DOHH2 (cell line): ENCODE measurements around the gene ALKBH7.

ENCODE experiments used
- H3F3A ChIP-seq: fragments of 200-600 bp; sonication (generic), shearing (Covaris generic); 2 replicates; pipeline ENCODE4 v1.6.0; 2016; ENCODE audit warnings: antibody characterized with exemption, mild to moderate bottlenecking; ENCODE audit not compliant: control insufficient read depth, insufficient read depth
- H3K27ac ChIP-seq: fragments of 200-600 bp; sonication (generic); 2 replicates; pipeline ENCODE4 v1.5.1; 2014; ENCODE audit warnings: low read depth, mild to moderate bottlenecking, low read length, moderate library complexity
- H3K27me3 ChIP-seq: fragments of 200-600 bp; sonication (generic); 2 replicates; pipeline ENCODE4 v1.6.1; 2014; ENCODE audit warnings: mild to moderate bottlenecking, low read length, mixed read lengths; ENCODE audit not compliant: control insufficient read depth
- H3K36me3 ChIP-seq: fragments of 200-600 bp; sonication (generic); 2 replicates; pipeline ENCODE4 v1.6.1; 2014; ENCODE audit warnings: mild to moderate bottlenecking, low read length, moderate library complexity, mixed read lengths; ENCODE audit not compliant: control insufficient read depth
- H3K4me1 ChIP-seq: fragments of 200-600 bp; sonication (generic); 2 replicates; pipeline ENCODE4 v1.6.1; 2014; ENCODE audit warnings: mild to moderate bottlenecking, low read length, mixed read lengths; ENCODE audit not compliant: control insufficient read depth
- H3K4me2 ChIP-seq: fragments of 200-600 bp; sonication (generic); 2 replicates; pipeline ENCODE4 v1.6.0; 2014; ENCODE audit warnings: mild to moderate bottlenecking, low read length, moderate library complexity
- H3K4me3 ChIP-seq: fragments of 200-600 bp; sonication (generic); 2 replicates; pipeline ENCODE4 v1.5.1; 2014; ENCODE audit warnings: mild to moderate bottlenecking, low read length, mixed read lengths
- H3K79me2 ChIP-seq: fragments of 200-600 bp; sonication (generic); 2 replicates; pipeline ENCODE4 v1.6.1; 2014; ENCODE audit warnings: mild to moderate bottlenecking, low read length, mixed read lengths; ENCODE audit not compliant: control insufficient read depth
- H3K9me2 ChIP-seq: fragments of 200-600 bp; sonication (generic); replicated peaks from 2 replicates; pipeline ENCODE4 v1.6.1; 2014; ENCODE audit warnings: mild to moderate bottlenecking, low read length, mixed read lengths; ENCODE audit not compliant: control insufficient read depth
- H3K9me3 ChIP-seq: fragments of 200-600 bp; sonication (generic); 2 replicates; pipeline ENCODE4 v1.6.1; 2014; ENCODE audit warnings: antibody characterized with exemption, low read length, mixed read lengths; ENCODE audit not compliant: control insufficient read depth, insufficient read depth
- H4K20me1 ChIP-seq: fragments of 200-600 bp; sonication (generic); 2 replicates; pipeline ENCODE4 v1.6.0; 2014; ENCODE audit warnings: low read depth, mild to moderate bottlenecking, antibody characterized with exemption, low read length, moderate library complexity; ENCODE audit not compliant: control insufficient read depth, insufficient read depth
- EZH2phosphoT487 ChIP-seq: fragments of 200-600 bp; sonication (generic); IDR thresholded peaks from 2 replicates; pipeline ENCODE4 v1.6.1; 2017; ENCODE audit warnings: borderline replicate concordance, mild to moderate bottlenecking, antibody characterized with exemption, low read length, moderate library complexity, mixed read lengths
- TF ChIP-seq, protein P1 (sequence below): fragments of 200-600 bp; sonication (generic); IDR thresholded peaks from one replicate; pipeline ENCODE4 v1.5.1; 2014; ENCODE audit warnings: antibody characterized with exemption, mild to moderate bottlenecking, low read depth, low read length; ENCODE audit not compliant: poor library complexity, severe bottlenecking

The ALKBH7 gene

DNA sequence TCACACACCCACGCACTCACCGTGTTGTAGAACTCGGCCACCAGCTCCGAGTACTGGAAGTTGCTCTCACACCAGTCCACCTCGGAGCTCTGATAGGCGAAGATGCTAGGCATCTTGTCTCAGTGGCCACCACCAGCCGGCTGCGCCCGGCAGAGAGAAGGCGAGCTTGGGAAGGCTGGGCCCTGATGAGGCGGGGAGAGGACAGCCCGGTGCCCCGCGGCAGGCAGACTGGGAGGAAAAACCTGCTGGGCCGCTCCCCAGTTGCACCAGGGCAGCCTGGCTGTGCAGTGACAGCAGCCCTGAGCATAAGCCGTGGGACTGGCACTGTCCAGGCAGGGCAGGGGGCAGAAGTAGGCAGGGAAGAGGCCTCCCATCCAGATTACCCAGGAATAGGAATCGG is 39.2 kb upstream of the ALKBH7 start, which contains the start of gene ACER1:
Gene ACER1 (minus strand): TSS at position 174 of the 400 bp plus-strand sequence. CDS start 61 bp downstream, at position 113.
- H3K79me2 ChIP-seq = no peaks in the 10 kb centered on the region
- H3K27me3 ChIP-seq = no peaks in the 10 kb centered on the region
- TF ChIP-seq EZH2phosphoT487 = no peak
- TF ChIP-seq, protein P1, sequence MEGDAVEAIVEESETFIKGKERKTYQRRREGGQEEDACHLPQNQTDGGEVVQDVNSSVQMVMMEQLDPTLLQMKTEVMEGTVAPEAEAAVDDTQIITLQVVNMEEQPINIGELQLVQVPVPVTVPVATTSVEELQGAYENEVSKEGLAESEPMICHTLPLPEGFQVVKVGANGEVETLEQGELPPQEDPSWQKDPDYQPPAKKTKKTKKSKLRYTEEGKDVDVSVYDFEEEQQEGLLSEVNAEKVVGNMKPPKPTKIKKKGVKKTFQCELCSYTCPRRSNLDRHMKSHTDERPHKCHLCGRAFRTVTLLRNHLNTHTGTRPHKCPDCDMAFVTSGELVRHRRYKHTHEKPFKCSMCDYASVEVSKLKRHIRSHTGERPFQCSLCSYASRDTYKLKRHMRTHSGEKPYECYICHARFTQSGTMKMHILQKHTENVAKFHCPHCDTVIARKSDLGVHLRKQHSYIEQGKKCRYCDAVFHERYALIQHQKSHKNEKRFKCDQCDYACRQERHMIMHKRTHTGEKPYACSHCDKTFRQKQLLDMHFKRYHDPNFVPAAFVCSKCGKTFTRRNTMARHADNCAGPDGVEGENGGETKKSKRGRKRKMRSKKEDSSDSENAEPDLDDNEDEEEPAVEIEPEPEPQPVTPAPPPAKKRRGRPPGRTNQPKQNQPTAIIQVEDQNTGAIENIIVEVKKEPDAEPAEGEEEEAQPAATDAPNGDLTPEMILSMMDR = no peak
- no peaks in the 10 kb centered on the region for H3K9me3 ChIP-seq
- H4K20me1 ChIP-seq = no peaks in the 10 kb centered on the region
- H3K27ac ChIP-seq = no peak within 1 kb of the TSS
- H3K9me2 ChIP-seq = no peaks in the 10 kb centered on the region
- H3F3A ChIP-seq = no peaks in the 10 kb centered on the region
- no peak within 1 kb of the TSS for H3K4me2 ChIP-seq
- no peaks in the 10 kb centered on the region for H3K36me3 ChIP-seq
- H3K4me3 ChIP-seq = no peak within 1 kb of the TSS
- H3K4me1 ChIP-seq = no peaks in the 10 kb centered on the region

DNA sequence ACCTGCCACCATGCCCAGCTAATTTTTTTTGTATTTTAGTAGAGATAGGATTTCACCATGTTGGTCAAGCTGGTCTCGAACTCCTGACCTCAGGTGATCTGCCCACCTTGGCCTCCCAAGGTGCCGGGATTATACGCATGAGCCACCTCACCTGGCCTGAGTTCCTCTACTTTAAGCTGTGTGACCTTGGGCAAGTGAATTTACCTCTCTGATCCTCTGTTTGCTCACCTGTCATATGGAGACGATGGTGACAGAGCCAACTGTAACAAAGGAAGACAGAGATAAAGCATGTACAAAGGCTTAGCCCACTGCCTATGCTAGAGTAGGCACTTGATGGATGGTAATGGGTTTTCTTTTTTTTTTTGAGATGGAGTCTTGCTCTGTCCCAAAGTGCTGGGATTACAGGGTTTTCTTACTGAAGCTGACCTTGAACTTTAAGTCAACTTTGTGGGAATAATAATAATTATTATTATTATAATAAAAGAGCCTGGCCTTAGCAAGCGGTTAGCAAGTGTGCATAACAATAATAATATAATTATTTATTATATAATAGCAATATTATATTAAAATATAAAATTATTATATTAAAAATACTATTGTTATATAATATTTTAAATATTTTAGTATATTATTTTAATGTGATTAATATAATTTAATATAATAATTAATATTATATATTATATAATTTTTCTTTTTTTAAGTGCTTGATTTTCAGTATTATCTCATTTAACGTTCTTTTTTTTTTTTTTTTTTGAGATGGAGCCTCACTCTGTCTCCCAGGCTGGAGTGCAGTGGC is 37.9 kb upstream of the ALKBH7 start:
- H3K27ac ChIP-seq = no peak overlapping the region
- H3K9me2 ChIP-seq = no peaks in the 10 kb centered on the region
- H3K36me3 ChIP-seq = no peaks in the 10 kb centered on the region
- H3K4me1 ChIP-seq = no peaks in the 10 kb centered on the region
- TF ChIP-seq, protein P1 = no peak
- no peak for TF ChIP-seq EZH2phosphoT487
- no peak overlapping the region for H3K4me2 ChIP-seq
- H3K79me2 ChIP-seq = no peaks in the 10 kb centered on the region
- H3K4me3 ChIP-seq = no peak overlapping the region
- no peaks in the 10 kb centered on the region for H3K9me3 ChIP-seq
- no peaks in the 10 kb centered on the region for H4K20me1 ChIP-seq
- H3K27me3 ChIP-seq = no peaks in the 10 kb centered on the region
- H3F3A ChIP-seq = no peaks in the 10 kb centered on the region

DNA sequence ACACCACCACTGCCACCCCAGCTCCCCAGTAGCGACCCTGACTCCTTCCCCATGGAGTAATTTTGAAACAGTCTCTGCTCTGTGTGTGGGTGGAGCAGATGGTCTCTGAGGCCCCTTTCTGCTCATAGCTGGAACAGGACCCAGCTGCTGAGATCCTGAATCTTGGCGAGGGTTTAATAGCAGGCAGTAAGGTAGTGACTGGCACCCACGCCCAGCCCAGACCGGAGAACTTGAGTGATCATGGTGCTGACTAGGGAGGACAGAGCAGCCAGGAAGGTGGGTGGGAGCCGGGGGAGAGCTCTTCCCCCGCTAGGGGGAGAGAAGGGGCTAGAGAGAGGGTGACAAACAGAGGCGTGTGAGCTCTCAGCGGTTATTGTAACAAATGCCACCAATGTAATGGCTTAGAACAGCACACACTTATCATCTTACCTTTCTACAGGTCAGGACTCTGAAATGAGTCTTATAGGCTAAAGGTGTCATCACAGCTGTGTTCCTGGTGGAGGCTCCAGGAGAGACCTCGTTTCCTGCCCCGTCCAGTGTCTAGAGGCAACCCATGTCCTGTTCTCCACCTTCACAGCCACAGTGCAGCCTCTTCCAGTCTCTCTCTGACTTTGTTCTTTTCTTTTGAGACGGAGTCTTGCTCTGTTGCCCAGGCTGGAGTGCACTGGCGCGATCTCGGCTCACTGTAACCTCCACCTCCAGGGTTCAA is 31.9 kb upstream of the ALKBH7 start:
- Histone ChIP-seq H3K27me3 (no peaks in the 10 kb centered on the region), H3K4me2 (no peak overlapping the region), H3K4me3 (no peak overlapping the region), H3K36me3 (no peaks in the 10 kb centered on the region), H3K4me1 (no peaks in the 10 kb centered on the region), H3K79me2 (no peaks in the 10 kb centered on the region), H3K9me3 (peaks cover 7% of the 10 kb centered on the region; the same call in 1 of the 2 replicates), H3F3A (no peaks in the 10 kb centered on the region), H3K9me2 (no peaks in the 10 kb centered on the region), H4K20me1 (no peaks in the 10 kb centered on the region), H3K27ac (no peak overlapping the region)
- TF ChIP-seq, protein P1 = peak; percentile 25
- no peak for TF ChIP-seq EZH2phosphoT487
